Trophoblast cell (in vitro differentiated cells and primary cell): ENCODE data around the gene P2RX7.

Source experiments
- DNase-seq, 2 donors: peaks; one replicate each; pipeline ENCODE4 v3.0.0-alpha.2; 2016
- H2AFZ ChIP-seq: 2 replicates; pipeline ENCODE4 v1.6.1; 2013; ENCODE audit warnings: low read length, moderate library complexity, mild to moderate bottlenecking; ENCODE audit not compliant: insufficient read depth, poor library complexity
- H2AK5ac ChIP-seq: 2 replicates; pipeline ENCODE4 v1.6.1; 2013; ENCODE audit warnings: mild to moderate bottlenecking, low read length
- H2BK120ac ChIP-seq: 2 replicates; pipeline ENCODE4 v1.6.1; 2013; ENCODE audit warnings: low read length, mild to moderate bottlenecking, moderate library complexity; ENCODE audit not compliant: insufficient read depth, poor library complexity
- H2BK12ac ChIP-seq: 2 replicates; pipeline ENCODE4 v1.6.1; 2013; ENCODE audit warnings: mild to moderate bottlenecking, low read length, moderate library complexity
- H2BK5ac ChIP-seq: 2 replicates; pipeline ENCODE4 v1.6.1; 2013; ENCODE audit warnings: low read length, low read depth, moderate library complexity, mild to moderate bottlenecking; ENCODE audit not compliant: poor library complexity
- H3K14ac ChIP-seq: 2 replicates; pipeline ENCODE4 v1.6.1; 2013; ENCODE audit warnings: mild to moderate bottlenecking, low read length
- H3K18ac ChIP-seq: 2 replicates; pipeline ENCODE4 v1.6.1; 2013; ENCODE audit warnings: mild to moderate bottlenecking, low read length
- H3K23ac ChIP-seq: 2 replicates; pipeline ENCODE4 v1.6.1; 2013; ENCODE audit warnings: low read length
- H3K27ac ChIP-seq: 2 replicates; pipeline ENCODE4 v1.5.1; 2013; ENCODE audit warnings: low read depth, mild to moderate bottlenecking, inconsistent platforms, low read length, moderate library complexity
- H3K27me3 ChIP-seq: 2 replicates; pipeline ENCODE4 v1.6.1; 2013; ENCODE audit warnings: inconsistent platforms, mild to moderate bottlenecking, low read length, moderate library complexity; ENCODE audit not compliant: insufficient read depth
- H3K36me3 ChIP-seq, 2 experiments: 1 replicate in 1 of 2; 2 replicates in 1 of 2; pipeline ENCODE4 v1.6.1; 2013; ENCODE audit warnings: low read length in 2 of 2, mild to moderate bottlenecking in 2 of 2, moderate library complexity in 1 of 2; ENCODE audit not compliant: insufficient read depth in 2 of 2, control insufficient read depth in 1 of 2
- H3K4ac ChIP-seq: 2 replicates; pipeline ENCODE4 v1.6.1; 2013; ENCODE audit warnings: low read depth, mild to moderate bottlenecking, low read length, moderate library complexity
- H3K4me1 ChIP-seq, 2 experiments: 1 replicate in 1 of 2; 2 replicates in 1 of 2; pipeline ENCODE4 v1.6.1; 2013; ENCODE audit warnings: low read length in 2 of 2, mild to moderate bottlenecking in 2 of 2, moderate library complexity in 1 of 2; ENCODE audit not compliant: insufficient read depth in 2 of 2, control insufficient read depth in 1 of 2
- H3K4me2 ChIP-seq: 2 replicates; pipeline ENCODE4 v1.6.1; 2013; ENCODE audit warnings: inconsistent platforms, mild to moderate bottlenecking, low read length, moderate library complexity
- H3K4me3 ChIP-seq: 2 replicates; pipeline ENCODE4 v1.5.1; 2013; ENCODE audit warnings: mild to moderate bottlenecking, low read depth, low read length, inconsistent platforms
- H3K79me1 ChIP-seq: one replicate; pipeline ENCODE4 v1.6.1; 2013; ENCODE audit warnings: low read length
- H3K79me2 ChIP-seq: 2 replicates; pipeline ENCODE4 v1.6.1; 2013; ENCODE audit warnings: low read length, mild to moderate bottlenecking; ENCODE audit not compliant: control insufficient read depth, insufficient read depth, poor library complexity
- H3K9ac ChIP-seq: 2 replicates; pipeline ENCODE4 v1.6.1; 2013; ENCODE audit warnings: mild to moderate bottlenecking, low read length
- H3K9me3 ChIP-seq: 2 replicates; pipeline ENCODE4 v1.6.1; 2013; ENCODE audit warnings: low read depth, mild to moderate bottlenecking, control low read depth, inconsistent platforms, low read length; ENCODE audit not compliant: insufficient read depth
- H4K12ac ChIP-seq: 2 replicates; pipeline ENCODE4 v1.6.1; 2013; ENCODE audit warnings: low read depth, mild to moderate bottlenecking, low read length, moderate library complexity
- H4K8ac ChIP-seq: 2 replicates; pipeline ENCODE4 v1.6.1; 2013; ENCODE audit warnings: low read depth, mild to moderate bottlenecking, low read length, moderate library complexity
- H4K91ac ChIP-seq: one replicate; pipeline ENCODE4 v1.6.1; 2013; ENCODE audit warnings: low read depth, mild to moderate bottlenecking, low read length, moderate library complexity
- WGBS: extraction: QIAGEN DNeasy Blood & Tissue Kit; methylation state at CpG from one replicate; pipeline ENCODE4 v1.1.7; 2013; ENCODE audit warnings: missing lambda C conversion rate; ENCODE audit not compliant: insufficient read length, insufficient coverage; ENCODE audit errors: extremely low coverage; 5-methylcytosine and 5-hydroxymethylcytosine counted together

P2RX7 gene

GRCh38 chr12:121095544-121096198 lies 37.0 kb upstream of the P2RX7 start:
- Histone ChIP-seq H3K9ac (no peak overlapping the region), H4K91ac (no peak overlapping the region), H3K9me3 (no peaks in the 10 kb centered on the region), H3K79me2 (no peaks in the 10 kb centered on the region), H4K8ac (peak overlapping the region; percentile 42), H2BK120ac (no peak overlapping the region), H3K4me3 (peak overlapping the region; percentile 58), H3K4ac (no peak overlapping the region), H2AK5ac (no peak overlapping the region), H3K18ac (no peak overlapping the region), H3K14ac (no peak overlapping the region), H2AFZ (peak overlapping the region; percentile 77), H3K27ac (no peak overlapping the region), H3K36me3 (no peaks in the 10 kb centered on the region), H4K12ac (no peak overlapping the region), H3K27me3 (no peaks in the 10 kb centered on the region), H3K79me1 (peaks cover 3% of the 10 kb centered on the region), H2BK5ac (no peak overlapping the region), H3K23ac (no peak overlapping the region), H3K4me1 (peaks cover 0 to 2% of the 10 kb centered on the region in 2 experiments), H3K4me2 (peak overlapping the region; percentile 65), H2BK12ac (no peak overlapping the region)
- peak; percentile 50 to 71 for DNase-seq
- WGBS: no CpG with 5 or more reads among the region's 33 CpGs

GRCh38 chr12:121096199-121096798 lies 36.4 kb upstream of the P2RX7 start:
- Histone ChIP-seq H4K12ac (no peak overlapping the region), H3K4me3 (no peak overlapping the region)

GRCh38 chr12:121099779-121100178 lies 32.9 kb upstream of the P2RX7 start:
- H3K9ac ChIP-seq: no peak overlapping the region
- no peak overlapping the region for H2BK5ac ChIP-seq
- no peaks in the 10 kb centered on the region for H3K36me3 ChIP-seq
- no peak overlapping the region for H3K14ac ChIP-seq
- no peak overlapping the region for H3K4ac ChIP-seq
- H3K27me3 ChIP-seq: no peaks in the 10 kb centered on the region
- no peak overlapping the region for H4K8ac ChIP-seq
- H3K4me1 ChIP-seq: peaks cover 0 to 2% of the 10 kb centered on the region in 2 experiments
- H4K12ac ChIP-seq: no peak overlapping the region
- H3K27ac ChIP-seq: no peak overlapping the region
- peaks cover 3% of the 10 kb centered on the region for H3K79me1 ChIP-seq
- H3K9me3 ChIP-seq: no peaks in the 10 kb centered on the region
- H2AFZ ChIP-seq: no peak overlapping the region
- no peak overlapping the region for H2BK120ac ChIP-seq
- no peak for DNase-seq
- no peak overlapping the region for H3K18ac ChIP-seq
- no peak overlapping the region for H3K4me3 ChIP-seq
- no peak overlapping the region for H4K91ac ChIP-seq
- H3K79me2 ChIP-seq: no peaks in the 10 kb centered on the region
- H2AK5ac ChIP-seq: no peak overlapping the region
- H2BK12ac ChIP-seq: no peak overlapping the region
- H3K4me2 ChIP-seq: no peak overlapping the region
- H3K23ac ChIP-seq: no peak overlapping the region

More at GRCh38 chr12:121096199-121096798, 36.4 kb upstream of the P2RX7 start:
- Histone ChIP-seq H3K9me3 (no peaks in the 10 kb centered on the region), H3K27me3 (no peaks in the 10 kb centered on the region), H3K79me1 (peaks cover 3% of the 10 kb centered on the region), H3K9ac (no peak overlapping the region), H4K8ac (no peak overlapping the region), H3K4ac (no peak overlapping the region), H2BK5ac (no peak overlapping the region), H3K14ac (no peak overlapping the region), H2BK12ac (no peak overlapping the region), H2BK120ac (no peak overlapping the region), H4K91ac (no peak overlapping the region), H3K4me2 (no peak overlapping the region), H3K27ac (no peak overlapping the region), H2AK5ac (no peak overlapping the region), H3K18ac (no peak overlapping the region), H2AFZ (no peak overlapping the region), H3K36me3 (no peaks in the 10 kb centered on the region), H3K79me2 (no peaks in the 10 kb centered on the region), H3K4me1 (peaks cover 0 to 2% of the 10 kb centered on the region in 2 experiments), H3K23ac (no peak overlapping the region)
- no peak for DNase-seq
- no CpG with 5 or more reads among the region's 11 CpGs for WGBS

- Histone ChIP-seq H3K4me1 (no peaks in the 10 kb centered on the region), H3K27me3 (no peaks in the 10 kb centered on the region), H3K4ac (no peak overlapping the region), H4K8ac (no peak overlapping the region), H2BK12ac (no peak overlapping the region), H3K14ac (no peak overlapping the region), H3K9me3 (no peaks in the 10 kb centered on the region), H3K9ac (peak overlapping the region; percentile 40), H4K12ac (no peak overlapping the region), H3K79me1 (no peaks in the 10 kb centered on the region), H2AFZ (no peak overlapping the region), H2BK120ac (no peak overlapping the region), H4K91ac (no peak overlapping the region), H3K4me2 (no peak overlapping the region), H3K4me3 (no peak overlapping the region), H2BK5ac (no peak overlapping the region), H3K79me2 (no peaks in the 10 kb centered on the region), H3K27ac (no peak overlapping the region), H3K23ac (no peak overlapping the region), H2AK5ac (no peak overlapping the region), H3K18ac (no peak overlapping the region), H3K36me3 (no peaks in the 10 kb centered on the region)
- WGBS: no CpG with 5 or more reads among the region's 1 CpG
- DNase-seq: no peak
These were observed 30.4 kb upstream of the P2RX7 start for GRCh38 chr12:121102307-121102706.
